GM21390 (cell line): ENCODE measurements around the gene NEK1.
"Not testable (repeated sequence)": the region's sequence is repeated elsewhere in the genome, so short reads cannot be mapped to it uniquely, and the experiment has no call there.

Source experiments
- ATAC-seq: cut with Tn5 transposase; IDR thresholded peaks from one replicate; pipeline ENCODE4 v1.9.1; 2021; ENCODE audit not compliant: unreplicated experiment

Gene NEK1

GRCh38 chr4:169601016-169601771 lies 11.2 kb downstream of the NEK1 start:
- ATAC-seq, result peak; percentile 79

DNA sequence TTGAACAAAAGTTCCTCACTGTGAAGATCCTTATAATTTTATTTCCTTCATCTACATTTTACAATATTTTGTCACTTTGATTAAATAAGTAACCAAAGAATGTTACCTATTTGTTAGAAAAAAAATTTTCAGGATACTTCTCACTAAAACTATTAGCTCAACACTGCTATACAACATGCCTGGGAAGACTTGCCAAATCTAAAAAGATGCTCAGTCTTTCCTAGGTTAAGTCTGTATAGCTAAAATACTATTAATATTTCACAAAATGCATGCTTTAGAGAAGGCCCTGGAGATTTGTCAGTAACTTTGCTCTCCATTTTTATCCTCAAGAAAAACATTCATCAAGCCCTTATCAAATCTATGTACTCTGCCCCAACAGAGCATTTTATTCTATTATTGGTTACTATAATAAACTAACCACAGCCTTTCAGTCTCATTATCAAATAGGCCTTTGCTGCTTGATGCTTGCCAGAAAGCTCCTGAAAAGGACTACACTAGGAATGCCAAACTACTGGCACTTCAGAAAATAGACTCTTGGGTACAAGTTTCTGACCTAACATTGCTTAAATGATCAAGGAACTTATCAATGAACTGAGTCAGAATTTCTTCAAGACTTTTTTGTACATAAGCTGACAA lies 17.7 kb downstream of the NEK1 start:
- ATAC-seq, result no peak

DNA sequence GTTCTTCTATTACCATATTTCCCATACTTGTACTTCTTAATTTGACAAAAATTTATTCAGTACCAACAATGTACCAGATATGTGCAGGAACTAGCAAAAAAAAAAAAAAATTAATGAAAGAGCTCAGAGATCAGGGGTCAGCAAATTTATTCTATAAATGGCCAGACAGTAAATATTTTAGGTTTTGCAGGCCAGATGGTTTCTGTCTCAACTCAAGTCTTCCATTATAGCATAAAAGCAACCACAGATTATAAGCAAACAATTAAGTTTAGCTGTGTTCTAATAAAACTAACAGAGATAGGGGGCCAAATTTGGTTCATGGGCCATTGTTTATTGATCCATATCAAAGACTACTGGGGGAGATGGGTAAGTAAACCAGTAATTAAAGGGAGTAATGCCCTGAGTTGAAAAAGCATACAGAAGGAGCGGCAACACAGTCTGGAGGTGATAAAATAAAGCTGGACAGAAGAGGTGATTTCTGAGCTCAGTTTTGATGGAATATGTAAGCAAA lies 19.3 kb downstream of the NEK1 start:
- no peak for ATAC-seq

GRCh38 chr4:169583563-169583962 lies 28.8 kb downstream of the NEK1 start:
- no peak for ATAC-seq

- no peak for ATAC-seq
These were observed 29.7 kb downstream of the NEK1 start for GRCh38 chr4:169582706-169583105.

DNA sequence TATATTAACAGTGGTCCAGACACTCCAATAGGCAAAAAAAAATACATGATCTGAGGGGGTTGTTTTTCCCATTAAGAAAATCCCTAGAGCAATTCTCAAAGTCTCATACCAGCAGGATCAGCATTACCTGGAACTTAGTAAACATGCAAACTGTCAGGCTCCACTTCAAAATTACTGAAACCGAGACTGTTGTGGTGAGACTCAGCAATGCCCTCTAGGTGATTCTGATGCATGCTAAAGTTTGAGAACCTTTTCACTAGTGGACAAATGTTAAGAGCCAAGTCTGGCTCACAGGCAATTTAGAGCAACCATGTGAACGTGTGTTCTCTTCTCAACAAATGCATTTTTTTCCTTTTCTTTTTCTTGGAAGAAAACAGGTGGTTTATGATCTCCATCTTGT lies 30.2 kb downstream of the NEK1 start:
- peak; percentile 95 for ATAC-seq

DNA sequence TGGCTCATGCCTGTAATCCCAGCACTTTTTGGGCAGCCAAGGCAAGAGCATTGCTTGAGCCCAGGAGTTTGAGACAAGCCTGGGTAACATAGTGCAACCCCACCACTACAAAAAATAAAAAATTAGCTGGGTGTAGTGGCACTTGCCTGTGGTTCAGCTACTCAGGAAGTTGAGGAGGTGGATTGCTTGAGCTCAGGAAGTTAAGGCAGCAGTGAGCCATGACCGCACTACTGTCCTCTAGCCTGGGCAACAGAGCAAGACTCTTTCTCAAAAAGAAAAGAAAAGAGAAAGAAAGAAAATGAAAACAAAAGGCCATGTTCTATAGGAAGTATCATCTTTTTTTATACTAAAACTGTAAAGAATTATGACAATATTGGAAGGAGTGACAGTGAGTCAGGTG lies 38.5 kb downstream of the NEK1 start:
- ATAC-seq, result no peak

DNA sequence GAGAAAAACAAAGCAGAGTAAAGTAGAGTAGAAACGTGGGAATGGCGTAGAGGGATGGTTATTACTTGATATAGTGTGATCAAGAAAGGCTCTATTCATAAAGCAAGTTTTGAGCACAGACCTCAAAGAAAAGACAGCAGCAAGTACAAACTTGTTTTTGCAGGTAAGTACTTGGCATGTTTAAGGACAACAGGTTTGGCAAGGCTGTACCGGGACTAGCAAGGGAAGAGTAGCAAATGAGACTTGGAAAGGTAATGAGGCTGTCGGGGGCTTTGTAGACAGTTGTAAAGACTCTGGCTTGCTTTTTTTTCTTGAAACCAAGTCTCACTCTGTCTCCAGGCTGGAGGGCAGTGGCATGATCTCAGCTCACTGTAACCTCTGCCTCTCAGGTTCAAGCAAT lies 40.9 kb downstream of the NEK1 start:
- no peak for ATAC-seq

- ATAC-seq, result not testable (repeated sequence)
These were observed 41.4 kb downstream of the NEK1 start for GRCh38 chr4:169571012-169571411.

DNA sequence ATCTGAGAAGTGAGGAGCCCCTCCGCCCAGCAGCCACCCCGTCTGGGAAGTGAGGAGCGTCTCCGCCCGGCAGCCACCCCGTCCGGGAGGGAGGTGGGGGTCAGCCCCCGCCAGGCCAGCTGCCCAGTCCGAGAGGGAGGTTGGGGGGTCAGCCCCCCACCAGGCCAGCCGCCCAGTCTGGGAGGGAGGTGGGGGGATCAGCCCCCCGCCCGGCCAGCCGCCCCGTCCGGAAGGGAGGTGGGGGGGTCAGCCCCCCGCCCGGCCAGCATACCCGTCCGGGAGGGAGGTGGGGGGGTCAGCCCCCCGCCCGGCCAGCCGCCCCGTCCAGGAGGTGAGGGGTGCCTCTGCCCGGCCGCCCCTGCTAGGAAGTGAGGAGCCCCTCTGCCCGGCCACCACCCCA lies 42.1 kb downstream of the NEK1 start:
- not testable (repeated sequence) for ATAC-seq

DNA sequence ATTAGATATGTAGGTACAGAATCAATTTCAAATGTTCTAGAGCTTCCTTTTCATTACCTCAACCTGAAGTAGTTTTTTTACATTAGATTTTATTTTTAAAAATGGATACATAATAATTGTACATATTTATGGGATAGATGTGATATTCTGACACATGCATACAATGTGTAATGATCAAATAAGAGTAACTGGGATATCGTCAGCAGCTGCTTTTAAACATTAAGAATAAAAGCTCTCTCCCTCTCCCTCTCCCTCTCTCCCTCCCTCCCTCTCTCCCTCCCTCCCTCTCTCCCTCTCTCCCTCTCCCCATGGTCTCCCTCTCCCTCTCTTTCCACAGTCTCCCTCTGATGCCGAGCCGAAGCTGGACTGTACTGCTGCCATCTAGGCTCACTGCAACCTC lies 43.2 kb downstream of the NEK1 start:
- not testable (repeated sequence) for ATAC-seq

DNA sequence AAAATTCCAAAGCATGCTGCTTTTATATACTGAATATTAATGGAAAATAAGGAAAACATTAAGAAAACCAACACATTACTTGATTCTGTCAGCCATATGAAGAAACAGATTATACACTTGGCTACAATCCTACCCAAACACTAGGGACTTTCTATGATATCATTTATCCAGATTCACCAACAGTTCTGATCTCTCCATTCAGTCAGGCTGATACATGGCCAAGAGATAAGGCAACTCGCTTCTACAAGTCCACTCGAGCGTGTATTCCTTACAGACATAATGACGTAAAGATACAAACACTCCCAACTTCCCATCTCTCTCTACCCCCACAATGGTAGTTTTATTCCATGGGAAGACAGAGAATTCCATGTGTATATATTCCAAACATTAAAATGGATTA lies 44.5 kb downstream of the NEK1 start:
- no peak for ATAC-seq

DNA sequence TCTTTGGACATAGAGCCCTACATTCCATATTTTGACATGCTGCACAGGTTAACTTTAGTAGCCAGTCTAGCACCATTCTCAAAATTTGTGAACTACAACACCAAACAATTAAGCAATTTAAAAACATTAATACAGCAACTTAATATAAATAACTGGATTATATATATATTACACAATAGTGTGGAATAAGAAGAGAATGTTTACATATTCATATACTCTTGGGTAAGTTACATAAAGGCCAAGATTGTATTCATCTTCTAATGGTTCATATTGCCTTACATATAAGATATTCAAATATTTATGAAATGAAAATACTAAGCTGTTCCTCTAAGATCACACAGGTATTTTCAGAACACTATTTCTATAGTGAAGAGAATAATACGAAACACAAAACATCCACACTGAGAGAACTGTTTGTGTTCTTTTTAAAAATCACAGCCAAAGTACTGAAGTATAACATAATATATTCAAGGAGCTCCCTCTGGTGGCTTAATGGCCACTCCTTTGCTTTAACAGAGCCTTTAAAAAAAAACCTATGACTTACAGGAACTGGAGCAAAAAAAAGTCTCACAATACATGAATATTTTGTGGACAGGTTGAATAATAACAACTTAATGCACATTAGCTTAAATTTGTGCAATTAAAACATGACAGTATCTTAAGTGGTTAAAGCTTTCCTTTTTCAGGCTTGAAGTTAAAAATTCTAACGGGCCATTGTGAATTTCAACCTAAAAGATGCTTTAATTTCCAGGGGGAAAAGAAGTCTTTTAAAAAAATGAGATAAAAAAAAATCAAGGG lies 46.2 kb downstream of the NEK1 start:
- peak; percentile 88 for ATAC-seq

DNA sequence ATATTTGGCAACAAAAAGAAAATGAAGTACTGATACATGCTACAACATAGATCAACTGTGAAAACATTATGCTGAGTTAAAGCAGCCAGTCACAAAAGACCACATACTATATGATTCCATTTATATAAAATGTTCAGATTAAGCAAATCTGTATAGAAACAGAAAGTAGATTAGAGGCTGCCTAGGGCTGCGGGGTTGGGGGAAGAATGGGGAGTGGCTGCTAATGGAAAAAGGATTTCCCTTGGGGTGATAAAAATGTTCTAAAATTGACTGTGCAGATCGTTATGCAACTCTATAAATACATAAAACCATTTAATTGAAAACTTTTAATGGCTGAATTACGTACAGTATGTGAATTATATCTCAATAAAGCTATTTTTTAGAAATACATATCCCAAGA lies 46.8 kb downstream of the NEK1 start:
- no peak for ATAC-seq

DNA sequence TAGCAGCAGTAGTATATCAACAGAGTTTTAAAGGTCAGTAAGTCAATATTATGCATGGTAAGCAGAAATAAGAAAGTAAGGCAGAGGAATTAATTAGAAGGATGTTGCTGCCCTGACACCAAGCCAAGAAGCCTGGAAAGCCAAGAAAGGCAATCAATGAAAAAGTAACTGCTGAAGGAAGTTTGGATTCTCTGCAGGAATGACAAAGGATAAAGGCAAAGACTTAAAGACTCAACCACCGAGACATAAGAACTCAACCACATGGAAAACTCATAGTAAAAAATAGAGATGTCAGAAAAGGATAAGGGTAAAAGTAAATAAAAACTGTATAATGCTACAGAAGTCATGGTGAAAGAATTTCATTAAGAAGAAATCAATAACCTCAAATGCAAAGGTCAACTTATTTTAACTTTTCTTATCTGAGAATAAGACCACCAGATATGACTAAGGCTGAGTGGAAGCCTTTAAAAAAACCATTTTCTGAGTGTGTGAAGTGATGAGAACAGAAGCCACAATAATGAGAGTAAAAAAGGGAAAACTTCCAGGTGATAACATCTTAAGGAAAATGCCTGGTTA lies 55.2 kb downstream of the NEK1 start:
- no peak for ATAC-seq

GRCh38 chr4:169546548-169546947 lies 65.8 kb downstream of the NEK1 start:
- not testable (repeated sequence) for ATAC-seq

DNA sequence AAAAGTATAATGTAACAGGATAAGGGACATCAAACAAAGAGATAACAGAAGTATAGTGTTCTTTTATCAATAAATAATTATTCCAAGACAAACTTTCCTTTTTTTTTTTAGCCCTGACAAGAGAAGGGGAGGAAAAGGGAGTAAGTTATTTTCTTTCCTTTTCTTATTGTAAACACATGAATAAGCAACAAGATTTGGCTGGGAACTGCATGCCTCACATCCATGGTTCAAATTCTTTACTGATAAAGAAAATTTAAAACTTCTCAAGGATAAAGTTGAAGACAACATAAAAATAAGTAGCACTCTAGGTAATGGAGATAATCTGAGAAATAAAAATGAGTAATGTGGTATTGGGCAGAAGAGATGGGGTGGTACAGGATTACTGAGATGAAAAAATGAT lies 71.6 kb downstream of the NEK1 start:
- no peak for ATAC-seq

DNA sequence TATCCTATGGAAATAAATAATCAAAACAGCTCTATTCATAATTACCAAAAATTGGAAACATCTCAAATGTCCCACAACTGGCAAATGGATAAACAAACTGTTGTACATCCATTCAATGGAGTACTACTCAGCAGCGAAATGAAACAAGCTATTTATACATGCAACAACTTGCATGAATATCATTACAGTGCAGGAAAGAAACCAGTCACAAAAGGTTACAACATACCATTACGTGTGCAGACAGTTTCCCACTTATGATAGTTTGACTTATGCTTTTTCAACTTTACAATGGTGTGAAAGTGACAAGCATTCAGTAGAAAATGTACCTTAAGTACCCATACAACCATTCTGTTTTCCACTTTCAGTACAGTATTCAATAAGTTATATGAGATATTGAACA lies 82.3 kb downstream of the NEK1 start:
- no peak for ATAC-seq

DNA sequence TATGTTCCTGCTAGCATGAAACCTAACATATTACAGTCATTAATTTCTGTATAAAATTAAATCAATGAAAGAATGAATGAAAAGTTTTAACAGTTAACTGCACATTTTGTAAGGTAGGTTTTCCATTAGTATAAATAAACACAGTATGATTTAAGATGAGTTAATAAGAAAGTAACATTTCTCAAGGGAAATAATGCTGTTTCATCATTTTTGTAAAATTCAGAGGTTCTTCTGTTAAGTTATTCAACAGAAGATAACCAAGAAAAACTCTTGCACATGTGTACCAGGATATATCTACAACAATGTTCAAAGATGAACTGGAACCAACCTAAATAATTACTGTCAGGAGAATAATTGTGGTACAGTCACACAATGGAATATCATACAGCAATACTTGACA lies 88.6 kb downstream of the NEK1 start:
- no peak for ATAC-seq

GRCh38 chr4:169510617-169511016 lies 101.8 kb downstream of the NEK1 start:
- ATAC-seq, result no peak

GRCh38 chr4:169506903-169507302 lies 105.5 kb downstream of the NEK1 start:
- ATAC-seq, result no peak
